ENCODE measurements around the gene SNORC.

DNA sequence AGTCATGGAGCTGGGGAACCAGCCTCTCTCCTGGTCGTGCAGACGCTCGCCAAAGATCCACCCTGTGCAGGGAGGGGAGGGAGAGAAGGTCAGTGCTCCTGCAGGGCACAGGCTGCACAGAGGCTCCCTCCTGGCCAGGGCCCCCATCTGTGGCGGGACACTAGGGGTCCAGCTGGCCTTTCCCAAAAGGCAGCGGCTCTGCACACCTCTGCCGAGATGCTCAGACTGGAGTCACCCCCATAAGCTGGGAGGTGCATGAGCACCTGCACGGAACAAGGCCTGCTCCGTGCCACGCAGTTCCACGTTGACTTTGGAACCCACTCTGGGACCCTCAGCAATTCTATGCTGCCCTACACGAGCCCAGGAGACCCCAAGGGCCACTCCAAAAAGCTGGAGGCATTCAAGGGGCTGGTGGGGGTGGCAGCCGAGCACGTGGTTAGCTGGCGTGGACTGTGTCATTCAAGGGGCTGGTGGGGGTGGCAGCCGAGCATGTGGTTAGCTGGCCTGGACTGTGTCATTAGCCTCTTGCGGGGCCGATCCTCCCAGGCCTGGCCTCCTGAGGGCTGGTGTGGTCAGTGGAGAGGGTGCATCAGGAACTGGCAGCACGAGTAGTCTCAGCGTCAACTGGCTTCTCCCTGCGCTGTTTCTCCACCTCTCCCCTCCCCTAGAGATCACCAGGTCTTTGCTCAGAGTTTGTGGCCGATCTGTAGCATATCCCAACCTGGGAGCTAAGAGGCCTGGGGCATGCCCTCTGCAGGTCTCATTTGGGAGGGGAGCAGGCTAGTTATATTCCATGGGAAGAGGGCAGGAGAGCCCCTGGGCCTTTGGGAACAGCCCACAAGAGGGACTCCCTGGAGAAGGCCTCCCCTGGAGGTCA, 9.8 kb downstream of the SNORC start:
- TF ChIP-seq POLR2AphosphoS5 (IDR thresholded peaks at IDR 0.05) (no peak), EP300 (IDR thresholded peaks at IDR 0.05) (no peak), POLR2A (IDR thresholded peaks at IDR 0.05; ENCODE audit: low read depth) (no peak)
- TF ChIP-seq, protein P1, sequence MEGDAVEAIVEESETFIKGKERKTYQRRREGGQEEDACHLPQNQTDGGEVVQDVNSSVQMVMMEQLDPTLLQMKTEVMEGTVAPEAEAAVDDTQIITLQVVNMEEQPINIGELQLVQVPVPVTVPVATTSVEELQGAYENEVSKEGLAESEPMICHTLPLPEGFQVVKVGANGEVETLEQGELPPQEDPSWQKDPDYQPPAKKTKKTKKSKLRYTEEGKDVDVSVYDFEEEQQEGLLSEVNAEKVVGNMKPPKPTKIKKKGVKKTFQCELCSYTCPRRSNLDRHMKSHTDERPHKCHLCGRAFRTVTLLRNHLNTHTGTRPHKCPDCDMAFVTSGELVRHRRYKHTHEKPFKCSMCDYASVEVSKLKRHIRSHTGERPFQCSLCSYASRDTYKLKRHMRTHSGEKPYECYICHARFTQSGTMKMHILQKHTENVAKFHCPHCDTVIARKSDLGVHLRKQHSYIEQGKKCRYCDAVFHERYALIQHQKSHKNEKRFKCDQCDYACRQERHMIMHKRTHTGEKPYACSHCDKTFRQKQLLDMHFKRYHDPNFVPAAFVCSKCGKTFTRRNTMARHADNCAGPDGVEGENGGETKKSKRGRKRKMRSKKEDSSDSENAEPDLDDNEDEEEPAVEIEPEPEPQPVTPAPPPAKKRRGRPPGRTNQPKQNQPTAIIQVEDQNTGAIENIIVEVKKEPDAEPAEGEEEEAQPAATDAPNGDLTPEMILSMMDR (IDR thresholded peaks at IDR 0.05): no peak
